ENCODE results near the gene ARHGAP15.

DNA sequence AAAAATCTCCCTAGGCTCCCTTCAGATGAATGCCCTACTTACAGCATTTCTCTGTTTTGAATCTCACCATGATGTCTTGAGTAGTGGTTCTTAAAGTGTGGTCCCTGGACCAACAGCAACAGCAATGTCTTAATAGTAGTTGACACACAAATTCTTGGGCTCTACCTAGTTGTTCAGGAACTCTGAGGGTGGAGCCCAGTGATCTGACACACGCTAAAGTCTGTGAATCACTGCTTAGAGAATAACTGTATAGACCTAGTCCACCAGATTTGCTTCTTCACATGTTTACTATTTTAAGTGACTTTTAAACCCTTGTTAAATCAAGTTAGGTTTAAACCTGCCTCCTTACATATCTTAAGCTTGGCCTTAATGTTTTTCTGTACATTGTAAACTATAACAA lies 47.6 kb upstream of the ARHGAP15 start:
- TF ChIP-seq, protein P1, sequence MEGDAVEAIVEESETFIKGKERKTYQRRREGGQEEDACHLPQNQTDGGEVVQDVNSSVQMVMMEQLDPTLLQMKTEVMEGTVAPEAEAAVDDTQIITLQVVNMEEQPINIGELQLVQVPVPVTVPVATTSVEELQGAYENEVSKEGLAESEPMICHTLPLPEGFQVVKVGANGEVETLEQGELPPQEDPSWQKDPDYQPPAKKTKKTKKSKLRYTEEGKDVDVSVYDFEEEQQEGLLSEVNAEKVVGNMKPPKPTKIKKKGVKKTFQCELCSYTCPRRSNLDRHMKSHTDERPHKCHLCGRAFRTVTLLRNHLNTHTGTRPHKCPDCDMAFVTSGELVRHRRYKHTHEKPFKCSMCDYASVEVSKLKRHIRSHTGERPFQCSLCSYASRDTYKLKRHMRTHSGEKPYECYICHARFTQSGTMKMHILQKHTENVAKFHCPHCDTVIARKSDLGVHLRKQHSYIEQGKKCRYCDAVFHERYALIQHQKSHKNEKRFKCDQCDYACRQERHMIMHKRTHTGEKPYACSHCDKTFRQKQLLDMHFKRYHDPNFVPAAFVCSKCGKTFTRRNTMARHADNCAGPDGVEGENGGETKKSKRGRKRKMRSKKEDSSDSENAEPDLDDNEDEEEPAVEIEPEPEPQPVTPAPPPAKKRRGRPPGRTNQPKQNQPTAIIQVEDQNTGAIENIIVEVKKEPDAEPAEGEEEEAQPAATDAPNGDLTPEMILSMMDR (IDR thresholded peaks at IDR 0.05; ENCODE audit: low read depth, low read length, missing input control), result no peak
- no peak for TF ChIP-seq TAF1 (conservative IDR thresholded peaks at IDR 0.05)
- TF ChIP-seq, protein P2, sequence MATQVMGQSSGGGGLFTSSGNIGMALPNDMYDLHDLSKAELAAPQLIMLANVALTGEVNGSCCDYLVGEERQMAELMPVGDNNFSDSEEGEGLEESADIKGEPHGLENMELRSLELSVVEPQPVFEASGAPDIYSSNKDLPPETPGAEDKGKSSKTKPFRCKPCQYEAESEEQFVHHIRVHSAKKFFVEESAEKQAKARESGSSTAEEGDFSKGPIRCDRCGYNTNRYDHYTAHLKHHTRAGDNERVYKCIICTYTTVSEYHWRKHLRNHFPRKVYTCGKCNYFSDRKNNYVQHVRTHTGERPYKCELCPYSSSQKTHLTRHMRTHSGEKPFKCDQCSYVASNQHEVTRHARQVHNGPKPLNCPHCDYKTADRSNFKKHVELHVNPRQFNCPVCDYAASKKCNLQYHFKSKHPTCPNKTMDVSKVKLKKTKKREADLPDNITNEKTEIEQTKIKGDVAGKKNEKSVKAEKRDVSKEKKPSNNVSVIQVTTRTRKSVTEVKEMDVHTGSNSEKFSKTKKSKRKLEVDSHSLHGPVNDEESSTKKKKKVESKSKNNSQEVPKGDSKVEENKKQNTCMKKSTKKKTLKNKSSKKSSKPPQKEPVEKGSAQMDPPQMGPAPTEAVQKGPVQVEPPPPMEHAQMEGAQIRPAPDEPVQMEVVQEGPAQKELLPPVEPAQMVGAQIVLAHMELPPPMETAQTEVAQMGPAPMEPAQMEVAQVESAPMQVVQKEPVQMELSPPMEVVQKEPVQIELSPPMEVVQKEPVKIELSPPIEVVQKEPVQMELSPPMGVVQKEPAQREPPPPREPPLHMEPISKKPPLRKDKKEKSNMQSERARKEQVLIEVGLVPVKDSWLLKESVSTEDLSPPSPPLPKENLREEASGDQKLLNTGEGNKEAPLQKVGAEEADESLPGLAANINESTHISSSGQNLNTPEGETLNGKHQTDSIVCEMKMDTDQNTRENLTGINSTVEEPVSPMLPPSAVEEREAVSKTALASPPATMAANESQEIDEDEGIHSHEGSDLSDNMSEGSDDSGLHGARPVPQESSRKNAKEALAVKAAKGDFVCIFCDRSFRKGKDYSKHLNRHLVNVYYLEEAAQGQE (IDR thresholded peaks at IDR 0.05), result no peak
- no peak for TF ChIP-seq YY1 (IDR thresholded peaks at IDR 0.05)
- no peak for TF ChIP-seq RXRA (IDR thresholded peaks at IDR 0.05)
- TF ChIP-seq, protein P3, sequence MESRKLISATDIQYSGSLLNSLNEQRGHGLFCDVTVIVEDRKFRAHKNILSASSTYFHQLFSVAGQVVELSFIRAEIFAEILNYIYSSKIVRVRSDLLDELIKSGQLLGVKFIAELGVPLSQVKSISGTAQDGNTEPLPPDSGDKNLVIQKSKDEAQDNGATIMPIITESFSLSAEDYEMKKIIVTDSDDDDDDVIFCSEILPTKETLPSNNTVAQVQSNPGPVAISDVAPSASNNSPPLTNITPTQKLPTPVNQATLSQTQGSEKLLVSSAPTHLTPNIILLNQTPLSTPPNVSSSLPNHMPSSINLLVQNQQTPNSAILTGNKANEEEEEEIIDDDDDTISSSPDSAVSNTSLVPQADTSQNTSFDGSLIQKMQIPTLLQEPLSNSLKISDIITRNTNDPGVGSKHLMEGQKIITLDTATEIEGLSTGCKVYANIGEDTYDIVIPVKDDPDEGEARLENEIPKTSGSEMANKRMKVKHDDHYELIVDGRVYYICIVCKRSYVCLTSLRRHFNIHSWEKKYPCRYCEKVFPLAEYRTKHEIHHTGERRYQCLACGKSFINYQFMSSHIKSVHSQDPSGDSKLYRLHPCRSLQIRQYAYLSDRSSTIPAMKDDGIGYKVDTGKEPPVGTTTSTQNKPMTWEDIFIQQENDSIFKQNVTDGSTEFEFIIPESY (IDR thresholded peaks at IDR 0.05), result no peak
- no peak for TF ChIP-seq NR2F2 (IDR thresholded peaks at IDR 0.05)
- TF ChIP-seq, protein P4, sequence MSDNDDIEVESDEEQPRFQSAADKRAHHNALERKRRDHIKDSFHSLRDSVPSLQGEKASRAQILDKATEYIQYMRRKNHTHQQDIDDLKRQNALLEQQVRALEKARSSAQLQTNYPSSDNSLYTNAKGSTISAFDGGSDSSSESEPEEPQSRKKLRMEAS (IDR thresholded peaks at IDR 0.05), result no peak

Data from liver (tissue), 3 donors.